A549 (cell line): ENCODE data around the gene MOB1B. TPM values are rescaled to one million over a fixed set of nuclear protein-coding genes. Genes with fewer than 3 reads are reported as not detected.
"Not testable (repeated sequence)": the region's sequence is repeated elsewhere in the genome, so short reads cannot be mapped to it uniquely, and the experiment has no call there.

ENCODE experiments used
- ATAC-seq, 2 experiments: fragments of 200-7000 bp in 1 of 2; fragments of >200 bp in 1 of 2; cut with Nextera tagmentation in 1 of 2; cut with Tn5 transposase in 1 of 2; 3 replicates each; pipeline versions ENCODE4 v1.8.0 to v1.9.1; 2018 to 2020; ENCODE audit warnings: mild to moderate bottlenecking in 1 of 2, moderate library complexity in 1 of 2
- CTCF ChIA-PET: fragments of 300-600 bp; sonication (Branson Sonifier 250); formaldehyde crosslinking; extraction: SDS; loops from one replicate; lab custom pipeline; 2021; ENCODE audit warnings: antibody characterized with exemption, inconsistent platforms; lab: Yijun Ruan, JAX
- POLR2A ChIA-PET: fragments of 350-600 bp; formaldehyde crosslinking; extraction: SDS; loops from one replicate; lab custom pipeline; 2021; ENCODE audit warnings: antibody characterized with exemption, inconsistent platforms; lab: Yijun Ruan, JAX
- DNase-seq, 2 experiments: peaks; one replicate each; pipeline versions ENCODE4 v3.0.0 to v3.0.0-alpha.2; 2011 to 2016; ENCODE audit warnings: low read depth in 1 of 2, low spot score in 1 of 2
- FAIRE-seq: peaks from 2 replicates; lab custom pipeline; 2011; peaks lifted over from hg19 to GRCh38; lab: Jason Lieb, UNC
- H3K27ac ChIP-seq, 2 experiments: fragments of >200 bp; sonication (Bioruptor Twin); formaldehyde crosslinking; 3 replicates each; pipeline ENCODE4 v1.5.1; 2016 to 2017
- H3K4me1 ChIP-seq: fragments of >200 bp; sonication (Bioruptor Twin); formaldehyde crosslinking; 3 replicates; pipeline ENCODE4 v1.6.1; 2016
- H3K4me2 ChIP-seq: fragments of >200 bp; sonication (Bioruptor Twin); formaldehyde crosslinking; 3 replicates; pipeline ENCODE4 v1.6.1; 2016
- H3K4me3 ChIP-seq: fragments of >200 bp; sonication (Bioruptor Twin); formaldehyde crosslinking; 3 replicates; pipeline ENCODE4 v1.5.1; 2016
- H3K9me3 ChIP-seq: fragments of >200 bp; sonication (Bioruptor Twin); formaldehyde crosslinking; 3 replicates; pipeline ENCODE4 v1.6.1; 2016
- E2F6 ChIP-seq: IDR thresholded peaks from 2 replicates; pipeline ENCODE4 v1.6.1; 2012; ENCODE audit warnings: low read depth, borderline replicate concordance
- EHF ChIP-seq: fragments of 250-450 bp; sonication (Bioruptor Pico); IDR thresholded peaks from 2 replicates; pipeline ENCODE4 v1.5.0; 2020; ENCODE audit warnings: mild to moderate bottlenecking
- FOSL2 ChIP-seq, 2 experiments: fragments of 450-650 bp in 1 of 2; fragments of >200 bp in 1 of 2; sonication (Bioruptor Twin) in 1 of 2; formaldehyde crosslinking; IDR thresholded peaks; 2 replicates each; pipeline versions ENCODE4 v1.5.0 to v1.6.1; 2016 to 2020; ENCODE audit warnings: mild to moderate bottlenecking in 1 of 2, moderate library complexity in 1 of 2
- HES2 ChIP-seq: fragments of >200 bp; sonication (Bioruptor Twin); formaldehyde crosslinking; IDR thresholded peaks from 2 replicates; pipeline ENCODE4 v1.6.1; 2016
- JUNB ChIP-seq: fragments of >200 bp; sonication (Bioruptor Twin); formaldehyde crosslinking; IDR thresholded peaks from 2 replicates; pipeline ENCODE4 v1.6.1; 2016
- KDM5A ChIP-seq: fragments of 200-600 bp; sonication (generic); IDR thresholded peaks from 2 replicates; pipeline ENCODE4 v1.6.1; 2016; ENCODE audit warnings: antibody characterized with exemption, mild to moderate bottlenecking
- MAZ ChIP-seq: fragments of 150-350 bp; IDR thresholded peaks from 2 replicates; pipeline ENCODE4 v1.6.1; 2014; ENCODE audit warnings: antibody characterized with exemption, low read depth, low read length, borderline replicate concordance
- POLR2A ChIP-seq: IDR thresholded peaks from 2 replicates; pipeline ENCODE4 v1.6.1; 2012; ENCODE audit warnings: mild to moderate bottlenecking, low read length
- RAD21 ChIP-seq, 2 experiments: fragments of >200 bp in 1 of 2; sonication (Bioruptor Twin) in 1 of 2; formaldehyde crosslinking in 1 of 2; IDR thresholded peaks in 1 of 2; conservative IDR thresholded peaks in 1 of 2; 2 replicates in 1 of 2; 3 replicates in 1 of 2; pipeline ENCODE4 v1.6.1; 2012 to 2018; ENCODE audit warnings: inconsistent platforms in 1 of 2
- RCOR1 ChIP-seq: fragments of 150-350 bp; IDR thresholded peaks from 2 replicates; pipeline ENCODE4 v1.6.1; 2014; ENCODE audit warnings: antibody characterized with exemption, low read length, low read depth
- WGBS: methylation state at CpG from one replicate; pipeline ENCODE4 v1.1.6; 2017; ENCODE audit errors: missing lambda C conversion rate; 5-methylcytosine and 5-hydroxymethylcytosine counted together
- polyA plus RNA-seq, 4 experiments: library from polyadenylated mRNA; depleted of rRNA in 3 of 4; stranded (reverse); fragments of >200 nt; fragmentation: RNase III in 1 of 4; extraction: RNeasy Plus Mini Kit Qiagen cat#74134 plus additional on column Dnase treatment in 1 of 4; gene quantifications; 2 replicates in 3 of 4; 3 replicates in 1 of 4; pipeline ENCODE4 v1.2.3, GENCODE V29; 2011 to 2017
- TF ChIP-seq, protein P1 (sequence below): fragments of 250-450 bp; sonication (Bioruptor Pico); IDR thresholded peaks from 2 replicates; pipeline ENCODE4 v1.5.0; 2020; ENCODE audit warnings: low read depth, mild to moderate bottlenecking, moderate library complexity

Gene MOB1B
- polyA plus RNA-seq, 2 of the 4 experiments (the other 2 are of a cell fraction): 6.7 to 9.5 TPM

DNA sequence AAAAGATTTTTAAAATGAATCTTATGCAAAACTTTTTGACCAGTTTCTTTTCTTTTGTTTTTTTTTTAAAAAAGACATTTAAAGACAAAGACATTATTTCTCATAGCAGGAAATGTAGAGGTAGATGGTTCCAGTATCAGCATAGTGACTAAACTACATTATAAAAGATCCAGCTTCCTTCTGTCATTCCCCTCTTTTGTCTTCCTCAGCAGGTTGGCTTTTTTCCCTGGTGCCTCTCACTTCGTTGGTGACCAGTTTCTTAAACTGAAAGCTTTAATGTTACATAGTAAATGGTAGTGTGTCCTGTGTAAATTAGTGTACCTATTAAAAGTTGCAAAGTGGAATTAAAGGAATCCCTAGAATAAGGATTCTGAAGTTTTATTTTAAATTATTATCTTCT lies 127.3 kb downstream of the MOB1B start:
- ChIA-PET CTCF (interaction anchor here (0.5 kb wide), 1 partner anchor 49 kb away, joined by 3 read pairs; no protein-coding TSS in a partner anchor), POLR2A (no interaction called here)
- Histone ChIP-seq H3K4me2 (peak overlapping the region; percentile 8; the same call in 1 of the 3 replicates), H3K4me1 (peaks cover 43% of the 10 kb centered on the region), H3K4me3 (no peak overlapping the region), H3K9me3 (no peaks in the 10 kb centered on the region), H3K27ac (0 out of 6 replicates have a peak overlapping the region, but pooled peaks of 1 of the 2 experiments have one; percentile 35)
- whole genome bisulfite sequencing: 60% methylated on average over 1 of the region's 1 CpG
- FAIRE-seq: no peak
- ATAC-seq: no peak
- no peak for DNase-seq
- TF ChIP-seq HES2 (no peak), EHF (CRISPR knock-in tag) (no peak), FOSL2 (IDR thresholded peaks at IDR 0.05) (no peak), FOSL2 (CRISPR knock-in tag; IDR thresholded peaks at IDR 0.05) (no peak), KDM5A (no peak), RAD21 (conservative IDR thresholded peaks at IDR 0.05 in 1 of 2, IDR thresholded peaks at IDR 0.05 in 1 of 2) (no peak), E2F6 (no peak), MAZ (no peak), POLR2A (no peak), RCOR1 (no peak)
- TF ChIP-seq, protein P1, sequence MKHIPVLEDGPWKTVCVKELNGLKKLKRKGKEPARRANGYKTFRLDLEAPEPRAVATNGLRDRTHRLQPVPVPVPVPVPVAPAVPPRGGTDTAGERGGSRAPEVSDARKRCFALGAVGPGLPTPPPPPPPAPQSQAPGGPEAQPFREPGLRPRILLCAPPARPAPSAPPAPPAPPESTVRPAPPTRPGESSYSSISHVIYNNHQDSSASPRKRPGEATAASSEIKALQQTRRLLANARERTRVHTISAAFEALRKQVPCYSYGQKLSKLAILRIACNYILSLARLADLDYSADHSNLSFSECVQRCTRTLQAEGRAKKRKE (CRISPR knock-in tag): no peak

DNA sequence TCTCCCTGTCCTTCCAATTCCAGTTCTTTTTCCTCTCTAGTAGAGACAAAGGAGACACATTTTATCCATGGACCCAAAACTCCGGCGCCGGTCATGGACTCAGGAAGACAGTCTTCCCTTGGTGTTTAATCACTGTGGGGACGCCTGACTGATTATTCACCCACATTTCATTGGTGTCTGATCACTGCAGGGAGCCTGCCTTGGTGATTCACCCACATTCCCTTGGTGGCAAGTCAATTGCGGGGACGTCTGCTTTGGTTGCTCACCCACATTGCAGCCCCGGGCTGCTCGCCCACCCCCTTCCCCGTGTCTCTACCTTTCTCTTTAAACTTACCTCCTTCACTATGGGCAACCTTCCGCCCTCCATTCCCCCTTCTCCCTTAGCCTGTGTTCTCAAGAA lies 129.9 kb downstream of the MOB1B start:
- FAIRE-seq, POLR2A ChIA-PET, ATAC-seq: not testable (repeated sequence)
- peaks cover 21% of the 10 kb centered on the region for H3K4me1 ChIP-seq
- DNase-seq: peak in 1 of 2 experiments; percentile 27
- TF ChIP-seq FOSL2 (IDR thresholded peaks at IDR 0.05) (0 out of 2 replicates have a peak, but pooled peaks have one; percentile 19), FOSL2 (CRISPR knock-in tag; IDR thresholded peaks at IDR 0.05) (peak; percentile 48), JUNB (0 out of 2 replicates have a peak, but pooled peaks have one; percentile 16)
- TF ChIP-seq, all 56 proteins: peak for 2; not testable (repeated sequence) for 54
- H3K27ac ChIP-seq: peak overlapping the region; percentile 60 to 85; a peak in 4 of 6 replicates
- WGBS: 34% methylated on average over 9 of the region's 10 CpGs
- H3K4me2 ChIP-seq: peak overlapping the region; percentile 59
- H3K9me3 ChIP-seq, H3K4me3 ChIP-seq: not testable (repeated sequence)
- CTCF ChIA-PET: interaction anchor here (0.7 kb wide), 1 partner anchor 22 kb away, joined by 3 read pairs; no protein-coding TSS in a partner anchor

Other genes with a start within 250 kb of the MOB1B start
- 0.22 and 0.50 TPM in 2 replicates for gene JCHAIN, start 235.9 kb upstream of the MOB1B start, polyA plus RNA-seq (2011; rRNA removed)
- 0.09 to 0.17 TPM (median 0.15 TPM) in 3 replicates for gene JCHAIN, start 235.9 kb upstream of the MOB1B start, polyA plus RNA-seq (2017; fragmentation: RNase III; extraction: RNeasy Plus Mini Kit Qiagen cat#74134 plus additional on column Dnase treatment)
- 19.0 and 24.8 TPM in 2 replicates for gene UTP3, start 213.8 kb upstream of the MOB1B start, polyA plus RNA-seq (2011; rRNA removed)
- 44.6 to 46.2 TPM (median 45.2 TPM) in 3 replicates for gene UTP3, start 213.8 kb upstream of the MOB1B start, polyA plus RNA-seq (2017; fragmentation: RNase III; extraction: RNeasy Plus Mini Kit Qiagen cat#74134 plus additional on column Dnase treatment)
- 17.7 and 20.8 TPM in 2 replicates for gene RUFY3, start 180.4 kb upstream of the MOB1B start, polyA plus RNA-seq (2011; rRNA removed)
- gene RUFY3, start 180.4 kb upstream of the MOB1B start, polyA plus RNA-seq (2017; fragmentation: RNase III; extraction: RNeasy Plus Mini Kit Qiagen cat#74134 plus additional on column Dnase treatment): 8.1 to 8.7 TPM (median 8.1 TPM) in 3 replicates
- gene GRSF1, start 62.5 kb upstream of the MOB1B start, polyA plus RNA-seq (2011; rRNA removed): 81.4 and 112 TPM in 2 replicates
- gene GRSF1, start 62.5 kb upstream of the MOB1B start, polyA plus RNA-seq (2017; fragmentation: RNase III; extraction: RNeasy Plus Mini Kit Qiagen cat#74134 plus additional on column Dnase treatment): 89.4 to 95.2 TPM (median 94.3 TPM) in 3 replicates
- 14.4 and 20.6 TPM in 2 replicates for gene DCK, start 91.3 kb downstream of the MOB1B start, polyA plus RNA-seq (2011; rRNA removed)
- gene DCK, start 91.3 kb downstream of the MOB1B start, polyA plus RNA-seq (2017; fragmentation: RNase III; extraction: RNeasy Plus Mini Kit Qiagen cat#74134 plus additional on column Dnase treatment): 19.0 to 21.3 TPM (median 20.0 TPM) in 3 replicates